H1 (cell line): ENCODE measurements around the gene CHRNA3. TPM values are rescaled to one million over a fixed set of nuclear protein-coding genes. Genes with fewer than 3 reads are reported as not detected.

ENCODE experiments used
- EGR1 ChIP-seq: IDR thresholded peaks from 2 replicates; pipeline ENCODE4 v1.6.1; 2011; ENCODE audit warnings: low read depth, low read length, borderline replicate concordance
- GTF2F1 ChIP-seq: IDR thresholded peaks from 2 replicates; pipeline ENCODE4 v1.6.1; 2012; ENCODE audit warnings: low read depth, low read length, improper control_type of control experiment, borderline replicate concordance
- HDAC6 ChIP-seq: IDR thresholded peaks from one replicate; pipeline ENCODE4 v1.7.1; 2012; ENCODE audit warnings: low read depth, mild to moderate bottlenecking, inconsistent platforms, low read length, moderate library complexity
- KDM4A ChIP-seq: IDR thresholded peaks from one replicate; pipeline ENCODE4 v1.7.1; 2012; ENCODE audit warnings: low read depth, mild to moderate bottlenecking, moderate library complexity, low read length, inconsistent platforms; ENCODE audit not compliant: severe bottlenecking
- SRF ChIP-seq: IDR thresholded peaks from 2 replicates; pipeline ENCODE4 v1.6.1; 2011; ENCODE audit warnings: mild to moderate bottlenecking, low read depth, low read length, moderate library complexity
- ZNF274 ChIP-seq: IDR thresholded peaks from 2 replicates; pipeline ENCODE4 v1.7.0; 2012; ENCODE audit warnings: low read length, borderline replicate concordance; ENCODE audit errors: extremely low read depth
- polyA plus RNA-seq, 7 experiments: library from polyadenylated mRNA; depleted of rRNA in 3 of 7; stranded (reverse) in 5 of 7; unstranded in 2 of 7; fragments of >200 nt in 5 of 7; fragments of 200-250 nt in 2 of 7; gene quantifications; 1 replicate in 5 of 7; 2 replicates in 1 of 7; 4 replicates in 1 of 7; pipeline versions ENCODE4 v1.2.1 to v1.2.3, GENCODE V29; 2011 to 2013; ENCODE audit warnings: missing spikeins in 2 of 7, mixed read lengths in 2 of 7
- total RNA-seq: library from RNA; stranded (reverse); fragmentation: NEBNext Ultra II Directional; extraction: Animal tissue kit (Norgen Biotek cat#: 25700); gene quantifications from 2 replicates; pipeline ENCODE4 v1.2.1, GENCODE V29; 2021

CHRNA3 gene
- total and polyA plus RNA-seq, 2 of the 8 experiments (the other 6 are each of a cell fraction or from before 2014, with no cell fraction given) = 2.1 to 4.7 TPM

DNA sequence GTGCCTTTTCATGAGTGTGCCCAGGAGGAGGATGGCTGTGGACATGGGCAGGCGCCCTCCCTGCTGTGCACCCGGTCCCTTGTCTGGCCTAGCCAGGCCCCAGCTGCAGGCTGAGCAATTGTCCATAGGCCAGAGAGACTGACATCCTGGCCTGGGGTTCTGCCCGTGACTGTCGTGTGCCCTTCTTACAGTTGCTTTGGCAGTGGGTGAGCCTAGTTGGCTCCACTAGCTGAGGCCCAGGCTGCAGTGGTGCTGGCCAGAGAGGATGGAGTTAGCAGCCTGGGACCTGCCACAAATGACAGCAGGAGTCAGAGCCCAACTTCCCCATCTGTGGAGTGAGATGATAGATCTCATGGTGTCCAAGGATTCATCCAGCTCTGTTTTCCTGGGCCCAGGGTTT, 29.2 kb upstream of the CHRNA3 start (continued):
- TF ChIP-seq HDAC6 (no peak), EGR1 (no peak), GTF2F1 (no peak), KDM4A (no peak), SRF (no peak), ZNF274 (no peak)
